Endodermal cell (in vitro differentiated cells): Measurements from ENCODE around the gene INTS1. TPM values are rescaled to one million over a fixed set of nuclear protein-coding genes. Genes with fewer than 3 reads are reported as not detected.

Source experiments
- DNase-seq: peaks from one replicate; pipeline ENCODE4 v3.0.0-alpha.2; 2017
- H3K27ac ChIP-seq: 2 replicates; pipeline ENCODE4 v1.5.1; 2013; ENCODE audit warnings: mild to moderate bottlenecking, low read depth, low read length, moderate library complexity
- H3K27me3 ChIP-seq: 2 replicates; pipeline ENCODE4 v1.6.1; 2013; ENCODE audit warnings: mild to moderate bottlenecking, low read length, moderate library complexity; ENCODE audit not compliant: insufficient read depth, control insufficient read depth, poor library complexity, severe bottlenecking
- H3K36me3 ChIP-seq: 2 replicates; pipeline ENCODE4 v1.7.0; 2013; ENCODE audit warnings: mild to moderate bottlenecking, low read length, moderate library complexity; ENCODE audit not compliant: control insufficient read depth, insufficient read depth
- H3K4me1 ChIP-seq: one replicate; pipeline ENCODE4 v1.7.0; 2013; ENCODE audit warnings: low read length; ENCODE audit not compliant: control insufficient read depth, insufficient read depth
- H3K4me3 ChIP-seq: 2 replicates; pipeline ENCODE4 v1.5.1; 2013; ENCODE audit warnings: mild to moderate bottlenecking, low read length, moderate library complexity
- H3K9ac ChIP-seq: 2 replicates; pipeline ENCODE4 v1.6.1; 2013; ENCODE audit warnings: mild to moderate bottlenecking, low read length, moderate library complexity; ENCODE audit not compliant: poor library complexity, severe bottlenecking; ENCODE audit errors: extremely low read depth
- H3K9me3 ChIP-seq: 2 replicates; pipeline ENCODE4 v1.6.1; 2013; ENCODE audit warnings: mild to moderate bottlenecking, low read length, moderate library complexity; ENCODE audit not compliant: control insufficient read depth
- H3K27ac Mint-ChIP-seq: 2 replicates; pipeline ENCODE4 v1.8.0; 2020; ENCODE audit warnings: mixed read lengths
- H3K27me3 Mint-ChIP-seq: 2 replicates; pipeline ENCODE4 v1.8.0; 2021; ENCODE audit warnings: mild to moderate bottlenecking, mixed read lengths; ENCODE audit not compliant: insufficient read depth
- H3K36me3 Mint-ChIP-seq: 2 replicates; pipeline ENCODE4 v1.8.0; 2020; ENCODE audit warnings: low read depth, mixed read lengths
- H3K4me1 Mint-ChIP-seq: 2 replicates; pipeline ENCODE4 v1.8.0; 2020; ENCODE audit warnings: mixed read lengths
- H3K4me3 Mint-ChIP-seq: 2 replicates; pipeline ENCODE4 v1.8.0; 2020; ENCODE audit warnings: mild to moderate bottlenecking, moderate library complexity, mixed read lengths
- H3K9me3 Mint-ChIP-seq: 2 replicates; pipeline ENCODE4 v1.8.0; 2020; ENCODE audit warnings: mild to moderate bottlenecking, mixed read lengths
- WGBS, 2 experiments: methylation state at CpG; one replicate each; pipeline versions ENCODE4 v1.1.5 to v1.1.7; 2013; ENCODE audit warnings: missing lambda C conversion rate in 2 of 2, mixed read lengths in 1 of 2; ENCODE audit not compliant: insufficient coverage in 1 of 2, insufficient read length in 1 of 2; 5-methylcytosine and 5-hydroxymethylcytosine counted together
- total RNA-seq, 2 donors: library from RNA; stranded (reverse); fragmentation: NEBNext Ultra II Directional in 1 of 2; extraction: Animal tissue kit (Norgen Biotek cat#: 25700) in 1 of 2; gene quantifications; 2 replicates in 1 of 2; 3 replicates in 1 of 2; pipeline ENCODE4 v1.2.1, GENCODE V29; 2021
- TF ChIP-seq, protein P1 (sequence below): fragments of 200-600 bp; sonication (generic); conservative IDR thresholded peaks from 2 replicates; pipeline ENCODE4 v1.5.0; 2021; ENCODE audit warnings: antibody characterized with exemption, mild to moderate bottlenecking

Gene INTS1
- total RNA-seq, 2 donors from 2014 or later, result 145 to 178 TPM

DNA sequence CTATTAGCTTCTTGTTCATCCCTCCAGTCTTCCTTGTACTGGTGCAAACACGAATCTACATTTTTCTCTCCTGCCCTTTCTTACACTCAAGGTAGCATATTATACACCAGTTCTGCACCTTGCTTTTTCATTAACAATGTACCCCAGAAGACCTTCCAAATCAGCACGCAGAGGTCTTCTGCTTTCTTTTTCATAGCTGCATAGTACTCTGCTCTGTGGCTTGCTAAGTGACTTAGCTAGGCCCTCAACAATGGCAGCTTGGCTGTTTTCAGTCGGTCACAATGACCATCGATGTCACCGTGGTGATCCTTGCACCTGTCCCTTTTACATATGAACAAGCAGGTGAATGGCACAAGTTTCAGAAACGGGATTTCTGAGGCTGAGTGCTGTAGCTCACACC, 21.2 kb upstream of the INTS1 start:
- H3K4me3 Mint-ChIP-seq, result no peak overlapping the region
- Histone ChIP-seq H3K9ac (no peak overlapping the region), H3K36me3 (no peaks in the 10 kb centered on the region), H3K9me3 (no peaks in the 10 kb centered on the region), H3K4me3 (no peak overlapping the region), H3K4me1 (no peaks in the 10 kb centered on the region), H3K27me3 (peaks cover 7% of the 10 kb centered on the region), H3K27ac (no peak overlapping the region)
- TF ChIP-seq, protein P1, sequence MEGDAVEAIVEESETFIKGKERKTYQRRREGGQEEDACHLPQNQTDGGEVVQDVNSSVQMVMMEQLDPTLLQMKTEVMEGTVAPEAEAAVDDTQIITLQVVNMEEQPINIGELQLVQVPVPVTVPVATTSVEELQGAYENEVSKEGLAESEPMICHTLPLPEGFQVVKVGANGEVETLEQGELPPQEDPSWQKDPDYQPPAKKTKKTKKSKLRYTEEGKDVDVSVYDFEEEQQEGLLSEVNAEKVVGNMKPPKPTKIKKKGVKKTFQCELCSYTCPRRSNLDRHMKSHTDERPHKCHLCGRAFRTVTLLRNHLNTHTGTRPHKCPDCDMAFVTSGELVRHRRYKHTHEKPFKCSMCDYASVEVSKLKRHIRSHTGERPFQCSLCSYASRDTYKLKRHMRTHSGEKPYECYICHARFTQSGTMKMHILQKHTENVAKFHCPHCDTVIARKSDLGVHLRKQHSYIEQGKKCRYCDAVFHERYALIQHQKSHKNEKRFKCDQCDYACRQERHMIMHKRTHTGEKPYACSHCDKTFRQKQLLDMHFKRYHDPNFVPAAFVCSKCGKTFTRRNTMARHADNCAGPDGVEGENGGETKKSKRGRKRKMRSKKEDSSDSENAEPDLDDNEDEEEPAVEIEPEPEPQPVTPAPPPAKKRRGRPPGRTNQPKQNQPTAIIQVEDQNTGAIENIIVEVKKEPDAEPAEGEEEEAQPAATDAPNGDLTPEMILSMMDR, result no peak
- H3K27ac Mint-ChIP-seq, result no peak overlapping the region
- WGBS, 2 experiments, result 85 to 91% methylated on average over 6 of the region's 6 CpGs
- H3K4me1 Mint-ChIP-seq, result no peaks in the 10 kb centered on the region
- no peak for DNase-seq
- peaks cover 11% of the 10 kb centered on the region for H3K27me3 Mint-ChIP-seq
- no peaks in the 10 kb centered on the region for H3K9me3 Mint-ChIP-seq
- no peaks in the 10 kb centered on the region for H3K36me3 Mint-ChIP-seq

DNA sequence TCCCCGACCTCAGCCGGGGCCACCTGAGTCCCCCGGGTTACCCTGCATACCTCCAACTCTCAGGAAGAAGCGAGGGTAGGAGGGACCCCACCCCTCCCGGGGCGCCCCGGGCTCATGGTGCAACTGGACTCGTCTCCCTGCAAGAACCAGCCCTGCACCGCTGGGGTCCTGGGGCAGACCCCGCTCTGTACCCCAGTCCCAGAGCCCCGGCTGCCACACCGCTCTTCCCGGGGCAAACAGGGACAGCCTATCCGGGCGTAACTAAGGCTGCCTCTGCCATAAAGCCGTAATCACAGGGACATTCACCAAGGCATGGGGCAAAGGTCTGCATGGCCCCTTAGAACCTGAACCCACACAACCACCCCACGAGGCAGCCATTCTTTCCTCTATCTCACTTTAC, 19.7 kb upstream of the INTS1 start:
- Mint-ChIP-seq H3K4me3 (no peak overlapping the region), H3K27ac (no peak overlapping the region), H3K9me3 (peaks cover 3% of the 10 kb centered on the region), H3K27me3 (peaks cover 11% of the 10 kb centered on the region), H3K36me3 (no peaks in the 10 kb centered on the region), H3K4me1 (no peaks in the 10 kb centered on the region)
- TF ChIP-seq, protein P1, result no peak
- Histone ChIP-seq H3K27ac (no peak overlapping the region), H3K4me3 (no peak overlapping the region), H3K36me3 (no peaks in the 10 kb centered on the region), H3K4me1 (no peaks in the 10 kb centered on the region), H3K27me3 (peaks cover 7% of the 10 kb centered on the region), H3K9me3 (peaks cover 6% of the 10 kb centered on the region), H3K9ac (no peak overlapping the region)
- WGBS, 2 experiments, result 88 to 90% methylated on average over 2 to 16 of the region's 17 CpGs
- no peak for DNase-seq

DNA sequence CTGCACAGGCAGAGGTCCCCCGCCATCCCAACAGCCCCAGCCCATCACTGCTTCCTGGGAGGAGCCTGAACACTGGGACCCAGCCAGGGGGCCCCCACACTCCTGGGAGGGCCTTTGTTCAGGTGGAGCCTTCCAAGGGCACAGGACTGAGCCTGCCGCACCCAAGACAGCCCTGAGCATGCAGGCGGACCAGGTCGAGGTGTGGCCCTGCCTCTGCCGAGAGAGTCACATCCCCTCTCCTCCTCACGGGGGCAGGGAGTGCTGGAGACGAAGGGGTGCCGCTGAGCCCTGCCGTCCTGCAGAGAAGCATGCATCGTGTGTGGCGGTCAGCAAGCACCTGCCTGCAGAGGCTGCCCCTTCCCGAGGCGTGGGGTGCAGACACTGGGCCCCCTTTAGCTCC, 19.0 kb upstream of the INTS1 start:
- Histone ChIP-seq H3K36me3 (no peaks in the 10 kb centered on the region), H3K4me1 (no peaks in the 10 kb centered on the region), H3K9me3 (peaks cover 8% of the 10 kb centered on the region), H3K27me3 (peaks cover 7% of the 10 kb centered on the region), H3K27ac (no peak overlapping the region), H3K9ac (no peak overlapping the region), H3K4me3 (no peak overlapping the region)
- no peaks in the 10 kb centered on the region for H3K4me1 Mint-ChIP-seq
- no peaks in the 10 kb centered on the region for H3K36me3 Mint-ChIP-seq
- TF ChIP-seq, protein P1, result no peak
- WGBS, 2 experiments, result 66 to 71% methylated on average over 6 to 13 of the region's 13 CpGs
- H3K27ac Mint-ChIP-seq, result no peak overlapping the region
- H3K9me3 Mint-ChIP-seq, result peaks cover 3% of the 10 kb centered on the region
- H3K27me3 Mint-ChIP-seq, result peaks cover 11% of the 10 kb centered on the region
- peak; percentile 75 for DNase-seq
- H3K4me3 Mint-ChIP-seq, result no peak overlapping the region
